Stimulated activated effector memory CD8-positive, alpha-beta T cell treated with anti-CD3 and anti-CD28 coated beads, Interleukin-12 subunit alpha, Interleukin-12 subunit beta, amount 100 ng/mL, for 72 hours (primary cell): ENCODE measurements around the gene TSSK2.

ENCODE experiments used
- ATAC-seq: fragments of 150-1000 bp; cut with Tn5 transposase; 2 replicates; pipeline ENCODE4 v1.10.0; 2021
- DNase-seq, 2 donors: peaks; one replicate each; pipeline ENCODE4 v3.0.0; 2021 to 2022; ENCODE audit warnings: low spot score in 2 of 2
- H3K27ac Mint-ChIP-seq: one replicate; pipeline ENCODE4 v1.8.0; 2022; ENCODE audit warnings: mild to moderate bottlenecking, mixed read lengths
- H3K36me3 Mint-ChIP-seq: one replicate; pipeline ENCODE4 v1.8.0; 2022; ENCODE audit warnings: mild to moderate bottlenecking, mixed read lengths
- H3K4me1 Mint-ChIP-seq: one replicate; pipeline ENCODE4 v1.8.0; 2022; ENCODE audit warnings: mixed read lengths
- H3K4me3 Mint-ChIP-seq: one replicate; pipeline ENCODE4 v1.8.0; 2022; ENCODE audit warnings: mild to moderate bottlenecking, mixed read lengths
- H3K9me3 Mint-ChIP-seq: one replicate; pipeline ENCODE4 v1.8.0; 2022; ENCODE audit warnings: mixed read lengths

Gene TSSK2

DNA sequence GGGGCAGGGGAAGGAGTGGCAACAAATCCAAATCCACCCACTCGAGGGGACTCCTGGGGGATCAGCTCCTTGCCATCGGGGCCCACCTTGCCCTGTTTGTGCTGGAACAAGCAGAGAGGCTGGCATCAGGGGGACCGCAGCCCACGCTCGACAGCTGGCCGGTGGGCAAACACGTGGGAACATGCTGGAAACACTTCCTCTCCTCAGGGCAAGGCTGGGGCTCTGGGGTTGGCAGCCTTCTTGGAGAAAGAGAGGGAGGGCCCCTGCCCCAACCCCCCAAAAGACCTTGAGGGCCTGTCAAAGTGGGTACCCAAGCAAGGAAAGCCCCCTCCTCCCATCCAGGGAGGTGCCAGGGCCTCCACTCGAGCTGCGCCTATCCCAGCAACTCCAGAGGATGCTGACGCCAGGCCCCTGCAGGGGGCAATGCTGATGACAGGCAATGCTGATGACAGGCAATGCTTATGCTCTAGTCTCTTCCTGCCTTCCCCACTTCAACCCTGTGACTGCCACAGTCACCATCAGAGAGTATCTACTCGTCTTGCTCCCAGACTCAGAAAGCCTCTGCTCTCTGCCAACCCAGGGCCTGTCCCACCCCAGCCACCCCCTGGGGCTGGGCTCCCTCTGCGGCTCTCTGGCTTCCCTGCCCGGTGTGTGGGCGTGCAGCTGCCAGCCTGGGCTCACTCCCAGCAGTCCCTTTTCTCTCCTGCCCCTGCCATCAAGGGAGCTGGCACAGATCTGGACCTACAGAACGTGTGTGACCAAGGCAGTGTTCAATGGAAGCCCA, 7.3 kb downstream of the TSSK2 start:
- no peaks in the 10 kb centered on the region for H3K9me3 Mint-ChIP-seq
- H3K27ac Mint-ChIP-seq = no peak overlapping the region
- H3K4me3 Mint-ChIP-seq = no peak overlapping the region

DNA sequence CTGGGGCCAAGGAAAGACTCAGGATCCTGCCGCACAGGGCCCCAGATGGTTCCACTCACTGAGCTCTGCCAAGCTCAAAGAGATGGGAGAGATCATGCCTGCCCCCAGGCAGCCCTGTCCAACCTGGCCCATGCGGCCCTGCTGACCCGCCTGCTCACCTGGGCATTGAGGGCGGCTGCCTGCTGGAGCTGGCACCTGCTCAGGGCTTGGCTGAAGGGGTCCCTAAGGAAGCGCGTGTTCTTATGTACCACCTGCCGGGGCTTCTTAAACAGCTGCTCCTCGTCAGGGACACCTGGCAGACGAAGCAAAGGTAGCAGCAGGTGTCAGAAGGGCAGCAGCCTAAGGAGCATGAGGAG, 7.9 kb downstream of the TSSK2 start:
- Mint-ChIP-seq H3K36me3 (peaks cover 86% of the 10 kb centered on the region), H3K9me3 (no peaks in the 10 kb centered on the region), H3K27ac (no peak overlapping the region), H3K4me1 (peaks cover 14% of the 10 kb centered on the region), H3K4me3 (no peak overlapping the region)
- ATAC-seq = no peak
- no peak for DNase-seq

More for the DNA sequence above, 7.3 kb downstream of the TSSK2 start:
- Mint-ChIP-seq H3K36me3 (peaks cover 86% of the 10 kb centered on the region), H3K4me1 (peaks cover 9% of the 10 kb centered on the region)
- ATAC-seq (no peak), DNase-seq (no peak)

DNA sequence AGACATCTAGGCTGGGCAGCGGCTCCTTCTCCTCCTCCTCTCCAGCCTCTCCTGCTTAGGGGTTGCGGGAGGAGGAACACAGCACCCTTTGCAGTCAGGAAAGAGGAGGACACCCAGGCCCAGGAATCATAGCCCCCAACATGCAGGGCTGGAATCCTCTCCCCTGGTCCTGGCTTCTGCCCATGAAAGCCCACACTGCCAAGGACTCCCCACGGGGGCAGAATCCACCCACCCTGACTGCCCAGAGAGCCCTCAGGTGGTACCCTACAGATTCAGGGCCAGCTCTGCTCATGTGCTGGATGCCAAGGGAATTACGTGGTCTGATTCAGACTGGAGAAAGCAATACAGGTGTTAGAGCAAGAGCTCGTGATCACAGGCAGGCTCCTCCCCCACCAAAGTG, 8.9 kb downstream of the TSSK2 start:
- no peak overlapping the region for H3K4me3 Mint-ChIP-seq
- peak overlapping the region; percentile 37 for H3K27ac Mint-ChIP-seq
- no peaks in the 10 kb centered on the region for H3K9me3 Mint-ChIP-seq
- H3K4me1 Mint-ChIP-seq = peaks cover 24% of the 10 kb centered on the region
- DNase-seq (no peak), ATAC-seq (no peak)
- peaks cover 85% of the 10 kb centered on the region for H3K36me3 Mint-ChIP-seq

DNA sequence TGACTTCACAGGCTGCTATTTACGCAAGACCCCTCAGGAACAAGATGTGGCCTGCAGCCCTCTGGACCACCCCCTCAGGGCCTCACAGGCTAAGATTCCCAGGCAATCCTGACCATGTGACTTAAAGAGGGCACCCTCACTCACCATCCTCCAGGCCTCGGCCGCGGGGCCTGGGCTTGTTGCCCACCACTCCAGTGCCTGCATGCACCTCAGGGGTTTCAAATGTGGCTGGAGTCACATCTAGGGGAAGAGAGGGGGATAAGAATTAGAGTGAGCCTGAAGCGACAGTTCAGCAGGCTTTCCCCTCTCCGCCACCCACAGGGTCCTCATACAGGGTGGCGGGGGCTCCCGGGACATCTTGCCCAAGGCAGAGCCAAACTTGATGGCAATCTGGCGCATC, 11.3 kb downstream of the TSSK2 start:
- peaks cover 61% of the 10 kb centered on the region for H3K36me3 Mint-ChIP-seq
- peak overlapping the region; percentile 100 for H3K4me3 Mint-ChIP-seq
- no peak for ATAC-seq
- DNase-seq = no peak
- no peak overlapping the region for H3K27ac Mint-ChIP-seq
- no peaks in the 10 kb centered on the region for H3K9me3 Mint-ChIP-seq
- peaks cover 19% of the 10 kb centered on the region for H3K4me1 Mint-ChIP-seq

DNA sequence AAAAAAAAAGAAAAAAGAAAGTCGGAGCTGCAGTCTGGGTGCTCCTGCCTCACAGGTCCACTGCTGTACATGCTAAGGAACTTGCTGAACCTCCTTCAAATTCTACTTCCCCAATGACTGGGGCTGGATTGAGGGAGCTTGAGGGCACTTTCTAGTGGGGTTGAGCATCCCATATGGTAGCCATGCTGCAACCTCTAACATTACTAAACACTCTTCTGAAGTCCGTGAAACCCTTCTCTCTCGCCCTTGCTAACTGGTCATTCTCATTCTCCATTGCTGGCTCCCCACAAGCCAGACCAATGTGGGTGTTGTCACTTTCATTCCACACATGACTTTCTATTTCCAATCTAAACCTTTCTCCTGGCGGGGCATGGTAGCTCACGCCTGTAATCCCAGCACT, 12.1 kb downstream of the TSSK2 start:
- Mint-ChIP-seq H3K4me1 (peaks cover 19% of the 10 kb centered on the region), H3K36me3 (peaks cover 59% of the 10 kb centered on the region)
- no peak for ATAC-seq

DNA sequence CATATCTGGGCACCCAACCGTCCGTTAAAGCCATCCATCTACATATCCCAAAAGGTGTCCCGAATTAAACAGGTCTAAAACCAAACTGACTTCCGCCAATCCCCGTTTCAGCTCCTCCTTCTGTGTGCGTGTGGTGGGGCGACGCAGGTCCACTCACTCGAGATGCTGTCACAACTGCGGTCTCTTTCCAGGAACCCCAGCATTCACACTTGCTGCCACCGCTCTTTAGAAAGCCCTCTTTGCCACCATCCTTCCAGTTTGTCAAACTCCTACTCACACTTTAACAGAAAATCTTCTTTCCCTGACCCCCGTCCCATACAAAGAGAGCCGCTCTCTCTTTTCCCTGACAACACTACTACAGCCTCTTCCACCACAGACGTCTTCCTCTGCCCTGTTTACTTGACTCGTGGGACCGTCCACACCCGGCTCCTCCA, 12.9 kb downstream of the TSSK2 start:
- DNase-seq (no peak), ATAC-seq (peak; percentile 66)
- Mint-ChIP-seq H3K4me1 (peaks cover 19% of the 10 kb centered on the region), H3K36me3 (peaks cover 56% of the 10 kb centered on the region), H3K9me3 (no peaks in the 10 kb centered on the region), H3K4me3 (peak overlapping the region; percentile 100), H3K27ac (peak overlapping the region; percentile 100)

More for the DNA sequence above, 12.1 kb downstream of the TSSK2 start:
- Mint-ChIP-seq H3K9me3 (no peaks in the 10 kb centered on the region), H3K4me3 (peak overlapping the region; percentile 100), H3K27ac (peak overlapping the region; percentile 100)
- no peak for DNase-seq

DNA sequence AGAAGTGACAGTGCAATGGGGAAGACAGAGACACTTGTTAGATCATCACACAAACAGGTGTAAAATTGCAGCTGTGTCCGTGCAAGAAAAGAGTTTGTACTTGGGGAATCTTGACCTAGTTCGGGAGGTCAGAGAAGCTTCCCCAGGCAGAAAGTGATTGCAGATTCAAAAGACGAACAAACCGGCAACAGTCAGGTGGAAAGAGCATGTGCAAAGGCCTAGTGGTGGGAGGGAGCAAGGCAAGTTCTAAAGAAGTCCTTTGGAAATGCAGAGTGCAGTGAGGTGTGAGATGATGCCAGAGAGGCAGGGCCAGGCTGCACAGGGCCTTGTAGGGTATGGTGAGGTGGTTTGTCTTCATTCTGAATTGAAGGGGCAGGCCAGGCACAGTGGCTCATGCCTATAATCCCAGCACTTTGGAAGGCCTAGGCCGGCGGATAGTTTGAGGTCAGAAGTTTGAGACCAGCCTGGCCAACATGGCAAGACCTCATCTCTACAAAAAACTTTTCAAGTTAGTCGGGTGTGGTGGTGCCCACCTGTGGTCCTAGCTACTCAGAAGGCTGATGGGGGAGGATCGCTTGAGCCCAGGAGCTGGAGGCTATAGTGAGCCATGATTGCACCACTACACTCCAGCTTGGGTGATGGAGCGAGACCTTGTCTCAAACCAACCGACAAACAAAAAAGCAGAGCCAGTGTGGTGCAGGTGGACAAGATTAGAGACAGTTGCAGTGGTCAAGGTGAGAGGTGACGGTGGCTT, 15.3 kb downstream of the TSSK2 start:
- peaks cover 25% of the 10 kb centered on the region for H3K4me1 Mint-ChIP-seq
- H3K9me3 Mint-ChIP-seq = no peaks in the 10 kb centered on the region
- DNase-seq (no peak), ATAC-seq (no peak)
- H3K36me3 Mint-ChIP-seq = peaks cover 32% of the 10 kb centered on the region
- H3K27ac Mint-ChIP-seq = no peak overlapping the region
- no peak overlapping the region for H3K4me3 Mint-ChIP-seq

DNA sequence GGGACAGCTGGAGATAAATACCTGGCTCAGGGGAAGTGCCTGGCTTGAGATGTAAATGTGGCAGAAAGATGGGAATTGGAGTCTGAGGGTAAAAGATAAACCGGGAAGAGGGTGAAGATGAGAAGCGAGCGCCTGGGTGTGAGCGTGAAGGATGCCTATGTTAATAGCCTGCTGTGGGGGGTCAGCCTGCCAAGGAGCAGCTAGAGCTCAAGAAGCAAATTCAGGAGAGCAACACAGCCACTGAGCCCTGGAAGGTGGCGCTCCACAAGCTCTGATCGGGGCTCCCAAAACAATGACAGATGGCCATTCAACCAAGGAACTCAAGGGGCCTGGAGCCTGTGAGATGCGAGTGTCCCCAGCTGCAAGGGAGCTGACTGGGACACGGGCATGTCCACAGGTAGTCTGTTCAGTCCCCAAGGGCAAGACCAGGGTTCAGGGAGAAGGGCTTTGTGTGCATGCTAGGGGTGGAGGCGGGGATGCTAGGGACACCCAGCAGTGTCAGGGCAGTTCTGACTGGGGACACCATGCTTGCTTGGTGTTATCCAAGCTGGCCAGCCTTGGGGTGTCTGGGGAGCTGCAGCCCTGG, 16.2 kb downstream of the TSSK2 start:
- Mint-ChIP-seq H3K4me3 (no peak overlapping the region), H3K27ac (no peak overlapping the region), H3K9me3 (peaks cover 4% of the 10 kb centered on the region)

DNA sequence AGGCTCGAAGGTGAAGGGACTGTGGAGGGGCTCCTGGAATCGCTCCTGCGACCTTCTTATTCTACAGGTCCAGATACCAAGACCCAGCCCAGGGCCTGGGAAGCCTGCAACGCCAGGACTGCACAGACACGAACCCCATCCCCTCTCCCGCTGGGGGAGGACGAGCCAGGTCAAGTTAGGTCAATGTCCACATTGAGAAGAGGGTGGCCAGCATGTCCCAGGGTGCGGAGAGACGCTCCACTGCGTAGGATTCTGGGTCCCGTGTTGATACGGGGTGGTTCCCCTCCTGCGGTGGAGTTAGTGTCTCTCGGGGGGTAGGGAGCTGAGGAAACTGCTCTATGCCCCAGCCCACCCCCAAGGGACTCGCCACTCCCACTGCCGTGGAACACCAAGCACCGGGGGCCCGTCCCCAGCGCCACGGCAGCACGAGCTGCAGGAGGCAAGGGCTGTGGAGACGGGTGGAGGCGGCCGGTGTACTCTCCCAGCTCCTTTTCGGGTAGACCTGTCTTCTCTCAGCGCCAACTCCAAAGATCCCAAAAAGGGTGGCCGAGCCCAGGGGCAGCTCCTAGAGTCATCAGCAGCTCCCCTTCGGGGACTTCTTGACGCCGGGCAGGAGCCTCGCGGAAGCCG, 17.4 kb downstream of the TSSK2 start:
- no peak for DNase-seq
- ATAC-seq = no peak
- H3K4me3 Mint-ChIP-seq = peak overlapping the region; percentile 49
- peaks cover 21% of the 10 kb centered on the region for H3K4me1 Mint-ChIP-seq
- peaks cover 4% of the 10 kb centered on the region for H3K9me3 Mint-ChIP-seq
- H3K27ac Mint-ChIP-seq = no peak overlapping the region
- peaks cover 13% of the 10 kb centered on the region for H3K36me3 Mint-ChIP-seq

More for the DNA sequence above, 16.2 kb downstream of the TSSK2 start:
- Mint-ChIP-seq H3K4me1 (peaks cover 25% of the 10 kb centered on the region), H3K36me3 (peaks cover 23% of the 10 kb centered on the region)
- ATAC-seq (no peak), DNase-seq (no peak)

DNA sequence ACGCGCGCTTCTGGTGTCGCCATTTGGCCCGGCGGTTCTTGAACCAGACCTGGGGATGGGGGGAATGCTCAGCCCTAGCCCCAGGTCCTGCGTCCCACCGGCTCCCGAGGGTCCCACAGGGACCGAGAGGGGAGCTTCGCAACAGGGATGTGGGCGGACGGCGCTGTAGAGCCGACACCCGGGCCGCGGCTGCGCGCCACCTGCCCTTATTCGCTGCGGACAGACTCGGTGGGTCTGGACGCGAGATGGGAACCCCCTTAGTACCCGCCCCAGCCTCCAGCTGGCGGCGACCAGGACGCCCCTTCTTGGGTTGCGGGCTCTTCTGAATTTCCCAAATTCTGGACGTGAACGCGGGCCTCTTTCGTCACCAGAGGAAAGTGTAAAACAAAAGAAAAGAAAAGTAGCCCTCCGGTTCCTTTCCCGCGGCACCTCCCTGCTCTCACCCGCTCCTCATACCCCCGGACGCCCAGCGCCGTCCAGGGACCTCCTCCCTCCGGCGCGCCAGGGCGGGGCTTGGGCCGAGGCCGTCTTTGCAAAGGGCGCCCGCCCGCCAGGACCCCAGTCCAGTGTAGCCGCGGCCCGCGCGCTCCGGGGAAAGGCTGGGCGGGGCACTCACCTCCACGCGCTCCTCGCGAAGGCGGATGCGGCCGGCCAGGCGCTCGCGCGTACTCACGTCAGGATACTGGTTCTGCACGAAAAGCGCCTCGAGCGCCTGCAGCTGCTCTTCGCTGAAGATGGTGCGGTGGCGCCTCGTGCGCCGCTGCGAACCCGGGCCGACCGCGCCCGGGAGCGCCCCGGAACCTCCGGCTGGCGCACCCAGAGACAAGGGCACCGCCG, 18.2 kb downstream of the TSSK2 start:
- peak; percentile 26 for ATAC-seq
- H3K9me3 Mint-ChIP-seq = peaks cover 4% of the 10 kb centered on the region
- peak; percentile 22 to 63 for DNase-seq
- H3K36me3 Mint-ChIP-seq = peaks cover 5% of the 10 kb centered on the region
- peaks cover 14% of the 10 kb centered on the region for H3K4me1 Mint-ChIP-seq
- H3K4me3 Mint-ChIP-seq = peak overlapping the region; percentile 49
- H3K27ac Mint-ChIP-seq = no peak overlapping the region

DNA sequence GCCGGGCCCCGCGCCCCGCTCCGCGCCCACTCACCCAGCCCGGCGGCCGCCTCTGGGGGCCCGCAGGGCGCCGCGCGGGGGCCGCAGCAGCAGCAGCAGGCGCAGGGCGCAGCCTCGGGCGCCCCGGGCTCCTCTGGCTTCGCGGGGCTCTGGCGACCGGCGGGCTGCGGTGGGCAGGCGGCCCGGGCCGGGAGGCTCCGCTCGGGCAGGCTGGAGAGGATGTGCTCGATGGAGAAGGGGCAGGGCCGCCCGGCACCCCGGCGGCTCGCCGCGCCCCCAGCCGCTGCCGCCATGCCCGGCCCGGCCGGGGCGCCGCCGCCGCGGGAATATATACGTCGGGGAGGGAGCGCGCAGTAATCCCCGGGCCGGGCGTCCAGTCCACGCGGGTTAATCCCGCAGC, 18.9 kb downstream of the TSSK2 start, which contains the start of gene GSC2:
Gene GSC2, minus strand, starts transcription at position 302 of the 400 bp plus-strand sequence. Its CDS starts 9 bp downstream, at position 293.
- no peak for ATAC-seq
- Mint-ChIP-seq H3K4me3 (peak within 1 kb of the TSS; percentile 72), H3K36me3 (no peaks in the 10 kb centered on the region), H3K27ac (no peak within 1 kb of the TSS), H3K9me3 (peaks cover 4% of the 10 kb centered on the region), H3K4me1 (peaks cover 6% of the 10 kb centered on the region)
- no peak for DNase-seq

DNA sequence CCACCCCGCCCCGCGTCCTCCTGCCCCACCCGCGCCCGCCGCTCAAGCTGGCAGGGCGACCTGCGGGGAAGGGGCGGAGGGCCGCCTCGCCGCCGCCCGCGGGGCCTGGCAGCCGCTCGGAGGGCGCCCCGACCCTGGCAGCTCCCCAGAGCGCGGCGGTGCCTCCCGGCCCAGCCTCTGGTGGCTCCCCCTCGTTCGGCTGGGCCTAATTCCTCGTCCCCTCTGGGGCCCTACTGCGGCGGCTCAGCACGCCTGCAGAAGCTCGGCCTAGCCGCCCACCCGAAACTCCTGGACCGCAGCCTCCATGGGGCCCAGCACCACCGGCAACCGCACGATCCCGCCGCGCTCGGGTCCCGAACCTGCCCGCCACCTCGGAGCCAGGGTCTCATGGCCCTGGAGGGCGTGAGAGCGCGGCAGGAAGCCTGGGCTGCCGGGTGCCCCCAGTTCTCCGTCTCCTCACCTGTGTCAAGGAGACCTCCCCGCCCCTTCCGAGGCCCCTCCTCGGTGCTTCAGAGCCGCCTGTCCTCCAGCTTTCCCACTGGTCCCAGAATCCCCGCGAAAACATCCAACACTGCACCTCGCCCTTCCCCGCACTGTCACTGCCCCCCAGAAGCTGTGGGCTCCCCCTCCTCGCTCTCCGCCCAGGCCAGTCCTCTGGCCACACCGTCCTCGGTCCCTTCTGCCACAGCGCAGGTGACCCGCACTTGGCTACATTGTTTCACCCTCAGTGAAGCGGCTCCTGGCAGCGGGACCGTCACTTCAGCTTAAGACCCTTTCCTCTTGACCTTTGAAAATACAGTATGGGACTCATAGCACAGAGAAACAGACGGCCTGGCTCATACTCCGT, 19.6 kb downstream of the TSSK2 start:
- no peak overlapping the region for H3K27ac Mint-ChIP-seq
- H3K4me3 Mint-ChIP-seq = peak overlapping the region; percentile 72
- no peak for ATAC-seq
- peaks cover 4% of the 10 kb centered on the region for H3K9me3 Mint-ChIP-seq
- no peaks in the 10 kb centered on the region for H3K36me3 Mint-ChIP-seq
- H3K4me1 Mint-ChIP-seq = peaks cover 6% of the 10 kb centered on the region
- DNase-seq = no peak

DNA sequence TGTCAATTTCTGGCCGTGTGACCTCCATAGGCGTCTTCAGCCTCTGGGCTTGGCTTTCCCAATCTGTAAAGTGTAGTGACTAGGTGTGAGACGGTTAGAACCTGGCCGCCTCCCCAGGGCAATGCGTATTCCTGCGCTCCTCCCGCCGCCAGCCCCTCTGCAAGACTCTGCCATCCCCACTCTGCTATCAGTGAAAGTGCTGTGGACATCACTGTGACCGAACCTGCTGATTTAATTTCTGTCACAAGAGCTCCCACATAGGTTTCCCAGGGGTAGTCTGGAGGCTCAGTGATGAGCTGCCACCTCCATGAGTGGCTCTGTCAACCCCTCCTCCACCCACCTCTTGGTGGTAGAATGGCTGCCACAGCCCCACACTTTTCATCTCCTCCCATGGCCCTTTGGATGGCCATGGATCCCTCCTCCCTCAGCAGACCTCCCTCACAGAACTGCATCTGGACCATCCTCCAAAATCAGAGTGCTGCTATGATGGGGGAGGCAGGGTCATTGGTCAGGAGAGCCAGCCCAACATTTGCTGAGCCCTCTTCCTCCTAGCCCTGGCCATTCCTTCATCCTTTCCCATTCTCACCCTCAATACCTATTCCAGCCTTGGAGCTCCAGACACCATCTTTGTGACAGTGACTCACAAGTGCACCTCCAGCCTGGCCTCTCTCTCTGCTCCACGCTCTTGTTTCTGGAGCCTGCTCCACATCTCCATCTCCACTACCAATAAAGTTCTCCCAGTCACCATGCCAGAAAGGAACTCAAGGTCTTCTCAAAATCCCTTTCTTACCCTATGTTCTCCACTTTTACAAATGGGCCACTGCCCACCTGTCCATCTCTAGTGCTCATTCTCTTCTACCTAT, 20.5 kb downstream of the TSSK2 start:
- H3K27ac Mint-ChIP-seq = no peak overlapping the region
- H3K9me3 Mint-ChIP-seq = peaks cover 4% of the 10 kb centered on the region
- peak overlapping the region; percentile 72 for H3K4me3 Mint-ChIP-seq
- peaks cover 6% of the 10 kb centered on the region for H3K4me1 Mint-ChIP-seq
- ATAC-seq = no peak
- H3K36me3 Mint-ChIP-seq = no peaks in the 10 kb centered on the region
- DNase-seq = no peak
